Measurements from ENCODE around the gene KCTD17. TPM values are rescaled to one million over a fixed set of nuclear protein-coding genes. Genes with fewer than 3 reads are reported as not detected.

KCTD17 gene
- total RNA-seq, 4 donors from 2014 or later, result 9.5 to 30.5 (median 13.5) TPM

DNA sequence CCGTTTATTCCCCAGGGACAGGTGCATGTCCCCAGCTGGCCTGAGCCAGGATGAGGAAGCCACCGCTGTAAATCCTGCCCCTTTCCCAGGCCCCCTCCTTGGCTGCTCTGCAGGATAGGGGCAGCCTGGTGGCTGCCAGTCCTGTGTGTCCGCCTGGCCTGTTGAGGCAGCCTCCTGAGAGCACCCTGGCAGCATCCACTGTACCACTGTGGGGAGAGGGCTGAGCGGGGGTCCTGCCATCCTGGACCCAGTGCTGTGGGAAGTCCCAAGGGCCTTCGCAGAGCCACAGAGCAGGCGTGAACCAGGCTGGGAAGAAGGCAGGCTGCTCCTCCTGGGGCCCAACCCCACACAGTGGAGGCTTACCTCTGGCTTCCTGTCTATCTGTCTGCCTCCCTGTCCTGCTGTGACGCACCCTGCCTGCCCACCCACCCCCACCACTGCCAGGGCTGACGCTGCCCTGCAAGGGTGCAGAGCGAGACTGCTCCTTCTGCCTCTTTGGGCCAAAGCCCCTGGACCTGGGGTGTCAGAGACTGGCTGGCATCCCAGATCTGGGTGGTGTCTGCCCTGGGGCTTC lies 8.4 kb downstream of the KCTD17 start:
- no peaks in the 10 kb centered on the region for H3K9me3 ChIP-seq
- H3K27me3 ChIP-seq, result no peaks in the 10 kb centered on the region
- no peak overlapping the region for H3K4me3 ChIP-seq
- H3K27ac ChIP-seq, result no peak overlapping the region
- TF ChIP-seq POLR2A (IDR thresholded peaks at IDR 0.05) (no peak), CTCF (IDR thresholded peaks at IDR 0.05) (no peak)
- H3K36me3 ChIP-seq, result peaks cover 0 to 17% (median 0%) of the 10 kb centered on the region in 3 donors
- peaks cover 0 to 7% (median 0%) of the 10 kb centered on the region in 4 donors for H3K4me1 ChIP-seq
- no peak for DNase-seq

GRCh38 chr22:37060801-37061610 lies 9.5 kb downstream of the KCTD17 start:
- DNase-seq, result no peak
- peaks cover 0 to 17% (median 0%) of the 10 kb centered on the region in 3 donors for H3K36me3 ChIP-seq

GRCh38 chr22:37061611-37062375 lies 10.3 kb downstream of the KCTD17 start:
- DNase-seq, result no peak
- TF ChIP-seq CTCF (IDR thresholded peaks at IDR 0.05) (no peak), POLR2A (IDR thresholded peaks at IDR 0.05) (no peak)
- Histone ChIP-seq H3K27ac (no peak overlapping the region), H3K9me3 (no peaks in the 10 kb centered on the region), H3K36me3 (peaks cover 0 to 13% (median 0%) of the 10 kb centered on the region in 3 donors), H3K27me3 (no peaks in the 10 kb centered on the region), H3K4me3 (no peak overlapping the region), H3K4me1 (peaks cover 0 to 7% (median 0%) of the 10 kb centered on the region in 4 donors)

More at GRCh38 chr22:37060801-37061610, 9.5 kb downstream of the KCTD17 start:
- H3K9me3 ChIP-seq, result no peaks in the 10 kb centered on the region
- no peak overlapping the region for H3K4me3 ChIP-seq
- no peak for TF ChIP-seq CTCF (IDR thresholded peaks at IDR 0.05)
- no peak for TF ChIP-seq POLR2A (IDR thresholded peaks at IDR 0.05)
- H3K4me1 ChIP-seq, result peaks cover 0 to 7% (median 0%) of the 10 kb centered on the region in 4 donors
- no peaks in the 10 kb centered on the region for H3K27me3 ChIP-seq
- H3K27ac ChIP-seq, result no peak overlapping the region

DNA sequence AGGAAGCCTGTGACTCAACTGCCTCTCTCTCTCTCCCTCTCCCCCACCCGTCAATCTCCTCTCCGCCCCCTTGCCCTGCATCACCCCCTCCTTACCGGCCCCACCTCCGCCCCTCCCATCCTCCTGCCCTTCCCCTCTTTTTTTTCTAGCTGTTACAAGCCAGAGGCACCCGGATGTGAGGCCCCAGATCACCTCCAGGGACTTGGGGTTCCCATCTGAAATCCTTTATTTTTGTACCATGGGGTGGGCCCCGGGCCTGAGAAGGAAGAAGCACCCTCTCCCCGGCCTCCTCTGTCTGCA lies 10.8 kb downstream of the KCTD17 start:
- DNase-seq, result no peak
- Histone ChIP-seq H3K36me3 (peaks cover 0 to 10% (median 0%) of the 10 kb centered on the region in 3 donors), H3K9me3 (no peaks in the 10 kb centered on the region), H3K4me1 (peaks cover 0 to 7% (median 0%) of the 10 kb centered on the region in 4 donors), H3K27me3 (no peaks in the 10 kb centered on the region), H3K27ac (no peak overlapping the region), H3K4me3 (no peak overlapping the region)
- no peak for TF ChIP-seq POLR2A (IDR thresholded peaks at IDR 0.05)
- TF ChIP-seq CTCF (IDR thresholded peaks at IDR 0.05), result no peak

GRCh38 chr22:37062702-37063381 lies 11.3 kb downstream of the KCTD17 start:
- TF ChIP-seq CTCF (IDR thresholded peaks at IDR 0.05) (no peak), POLR2A (IDR thresholded peaks at IDR 0.05) (no peak)
- Histone ChIP-seq H3K27me3 (no peaks in the 10 kb centered on the region), H3K4me1 (peaks cover 0 to 7% (median 0%) of the 10 kb centered on the region in 4 donors), H3K27ac (no peak overlapping the region), H3K9me3 (no peaks in the 10 kb centered on the region), H3K4me3 (no peak overlapping the region), H3K36me3 (peaks cover 0 to 4% (median 0%) of the 10 kb centered on the region in 3 donors)
- no peak for DNase-seq

Measured in Peyer's patch (tissue), 4 donors.